A549 treated with ZK216348 at 1 μM for 4 hours (cell line): ENCODE results near the gene TEK. TPM values are rescaled to one million over a fixed set of nuclear protein-coding genes. Genes with fewer than 3 reads are reported as not detected.

Experiments used
- total RNA-seq: library from RNA; stranded (reverse); fragments of 200-300 nt; extraction: Qiagen RNA extraction; gene quantifications from 5 replicates; pipeline ENCODE4 v1.2.3, GENCODE V29; 2022; ENCODE audit warnings: low read depth

Gene TEK
- 0.06 to 0.12 TPM (median 0.07 TPM) in 5 replicates for total RNA-seq

DNA sequence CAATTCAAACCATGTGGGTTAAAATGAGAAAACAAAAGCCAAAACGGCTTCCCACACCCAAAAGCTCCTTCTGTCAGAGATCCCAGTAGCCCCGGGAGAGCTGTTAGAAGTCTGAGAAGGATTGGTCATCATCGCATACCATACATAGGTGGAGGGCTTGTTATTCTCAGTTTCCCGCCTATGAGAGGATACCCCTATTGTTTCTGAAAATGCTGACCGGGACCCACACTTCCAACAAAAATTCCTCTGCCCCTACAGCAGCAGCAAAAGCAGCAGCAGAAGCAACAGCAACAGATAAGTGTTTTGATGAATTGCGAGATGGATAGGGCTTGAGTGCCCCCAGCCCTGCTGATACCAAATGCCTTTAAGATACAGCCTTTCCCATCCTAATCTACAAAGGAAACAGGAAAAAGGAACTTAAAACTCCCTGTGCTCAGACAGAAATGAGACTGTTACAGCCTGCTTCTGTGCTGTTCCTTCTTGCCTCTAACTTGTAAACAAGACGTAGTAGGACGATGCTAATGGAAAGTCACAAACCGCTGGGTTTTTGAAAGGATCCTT is at the start of gene TEK:
TEK (plus strand) TSS at position 245 of the 561 bp plus-strand sequence. CDS start 366 bp downstream, outside the sequence.

Other genes with a start within 250 kb of the TEK start
- 19.0 to 24.7 TPM (median 20.2 TPM) in 5 replicates for gene CAAP1, start 216.4 kb upstream of the TEK start, total RNA-seq
- gene PLAA, start 162.0 kb upstream of the TEK start, total RNA-seq: 28.9 to 42.8 TPM (median 32.0 TPM) in 5 replicates
- gene IFT74, start 152.8 kb upstream of the TEK start, total RNA-seq: 10.7 to 18.0 TPM (median 12.7 TPM) in 5 replicates
- not detected in 5 replicates for gene LRRC19, start 103.6 kb upstream of the TEK start, total RNA-seq
- gene EQTN, start 187.9 kb downstream of the TEK start, total RNA-seq: not detected in 5 replicates